ENCODE data around the gene NFIB.
A peak's percentile ranks its signal among the peaks of the same experiment; 100 is the strongest.

- TF ChIP-seq POLR2A (IDR thresholded peaks at IDR 0.05) (no peak), EP300 (IDR thresholded peaks at IDR 0.05; ENCODE audit: low read depth) (no peak), CTCF (IDR thresholded peaks at IDR 0.05) (peak; percentile 85 to 91 (median 87))
Observed at GRCh38 chr9:14353222-14354056, 39.5 kb upstream of the NFIB start.
